Effector memory CD4-positive, alpha-beta T cell (primary cell): Measurements from ENCODE around the gene OGFOD1.

Experiments
- DNase-seq, 3 donors: peaks; one replicate each; pipeline ENCODE4 v3.0.0-alpha.2; 2020
- H3K27ac ChIP-seq: 2 replicates; pipeline ENCODE4 v1.7.0; 2013; ENCODE audit warnings: mild to moderate bottlenecking, low read length, moderate library complexity; ENCODE audit not compliant: insufficient read depth, poor library complexity, severe bottlenecking
- H3K27me3 ChIP-seq: replicated peaks from 2 replicates; pipeline ENCODE4 v1.7.0; 2013; ENCODE audit warnings: mild to moderate bottlenecking, low read length; ENCODE audit not compliant: insufficient read depth, control insufficient read depth, poor library complexity, severe bottlenecking
- H3K36me3 ChIP-seq: 2 replicates; pipeline ENCODE4 v1.7.0; 2013; ENCODE audit warnings: mild to moderate bottlenecking, low read length, moderate library complexity; ENCODE audit not compliant: control insufficient read depth, insufficient read depth
- H3K4me1 ChIP-seq: 2 replicates; pipeline ENCODE4 v1.7.0; 2013; ENCODE audit warnings: low read length, mild to moderate bottlenecking; ENCODE audit not compliant: control insufficient read depth, insufficient read depth, poor library complexity, severe bottlenecking
- H3K4me3 ChIP-seq: 2 replicates; pipeline ENCODE4 v1.7.0; 2013; ENCODE audit warnings: low read length, low read depth, mild to moderate bottlenecking; ENCODE audit not compliant: insufficient read depth, poor library complexity, severe bottlenecking
- H3K9me3 ChIP-seq: 2 replicates; pipeline ENCODE4 v1.7.0; 2013; ENCODE audit warnings: mild to moderate bottlenecking, low read length, moderate library complexity; ENCODE audit not compliant: control insufficient read depth

The OGFOD1 gene

DNA sequence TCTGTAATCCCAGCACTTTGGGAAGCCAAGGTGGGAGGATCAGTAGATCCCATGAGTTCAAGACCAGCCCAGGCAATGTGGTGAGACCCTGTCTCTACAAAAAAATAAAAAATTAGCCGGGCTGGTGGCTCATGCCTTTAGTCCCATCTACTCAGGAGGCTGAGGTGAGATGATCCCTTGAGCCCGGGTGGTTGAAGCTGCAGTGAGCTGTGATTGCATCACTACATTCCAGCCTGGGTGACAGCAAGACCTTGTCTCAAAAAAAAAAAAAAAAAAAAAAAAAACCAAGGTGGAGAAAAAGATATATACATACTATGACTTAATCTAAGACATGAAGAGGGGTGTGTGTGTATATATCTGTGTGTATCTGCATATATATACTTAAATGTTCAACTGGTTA, 41.8 kb downstream of the OGFOD1 start:
- no peaks in the 10 kb centered on the region for H3K27me3 ChIP-seq
- no peak overlapping the region for H3K27ac ChIP-seq
- H3K4me1 ChIP-seq, result no peaks in the 10 kb centered on the region
- no peak overlapping the region for H3K4me3 ChIP-seq
- no peaks in the 10 kb centered on the region for H3K9me3 ChIP-seq
- H3K36me3 ChIP-seq, result peaks cover 17% of the 10 kb centered on the region
- no peak for DNase-seq

GRCh38 chr16:56493815-56494214, 42.5 kb downstream of the OGFOD1 start:
- Histone ChIP-seq H3K36me3 (peaks cover 24% of the 10 kb centered on the region), H3K27ac (no peak overlapping the region), H3K27me3 (no peaks in the 10 kb centered on the region), H3K4me1 (no peaks in the 10 kb centered on the region), H3K4me3 (no peak overlapping the region), H3K9me3 (no peaks in the 10 kb centered on the region)
- no peak for DNase-seq

DNA sequence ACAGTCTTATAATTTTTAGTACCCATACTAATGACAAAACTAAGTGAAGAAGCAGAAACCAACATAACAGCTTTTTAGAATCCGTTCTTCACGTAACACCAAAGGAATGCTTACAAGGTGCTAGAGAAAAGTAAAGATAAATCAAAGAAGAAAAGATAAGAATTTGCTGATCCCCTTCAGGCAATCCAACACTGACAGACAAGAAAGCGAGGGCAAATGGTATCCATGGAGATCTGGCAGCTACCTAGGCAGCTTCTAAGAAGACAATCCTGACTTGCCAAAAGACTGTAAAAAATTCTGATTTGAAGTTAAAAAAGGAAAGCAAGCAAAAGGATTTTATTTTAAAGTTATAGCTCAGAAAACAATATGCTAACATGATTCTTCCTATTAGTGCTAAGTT, 53.8 kb downstream of the OGFOD1 start:
- no peak for DNase-seq
- Histone ChIP-seq H3K4me1 (no peaks in the 10 kb centered on the region), H3K27ac (no peak overlapping the region), H3K4me3 (no peak overlapping the region), H3K9me3 (no peaks in the 10 kb centered on the region), H3K36me3 (peaks cover 82% of the 10 kb centered on the region), H3K27me3 (no peaks in the 10 kb centered on the region)

DNA sequence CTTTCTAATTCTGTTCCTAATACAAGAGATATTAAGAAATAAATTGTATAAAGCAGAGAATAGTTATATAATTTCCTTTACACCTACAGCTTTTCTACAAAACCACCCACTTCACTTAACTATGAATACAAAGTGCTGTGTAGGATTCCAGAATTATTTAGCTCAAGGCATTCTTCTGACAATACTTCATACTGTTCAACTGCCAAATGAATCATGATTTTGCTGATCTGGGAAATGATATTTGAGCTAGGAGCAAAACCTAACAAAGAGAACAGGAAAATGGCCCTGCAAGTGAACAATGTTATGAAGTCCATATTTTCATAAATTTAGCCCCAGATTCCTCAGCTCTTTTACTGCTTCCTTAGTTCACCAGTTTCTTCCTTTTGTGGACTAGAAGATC, 55.6 kb downstream of the OGFOD1 start:
- Histone ChIP-seq H3K27ac (no peak overlapping the region), H3K4me3 (no peak overlapping the region), H3K9me3 (no peaks in the 10 kb centered on the region), H3K4me1 (no peaks in the 10 kb centered on the region), H3K27me3 (no peaks in the 10 kb centered on the region), H3K36me3 (peaks cover 65% of the 10 kb centered on the region)
- DNase-seq, result no peak

DNA sequence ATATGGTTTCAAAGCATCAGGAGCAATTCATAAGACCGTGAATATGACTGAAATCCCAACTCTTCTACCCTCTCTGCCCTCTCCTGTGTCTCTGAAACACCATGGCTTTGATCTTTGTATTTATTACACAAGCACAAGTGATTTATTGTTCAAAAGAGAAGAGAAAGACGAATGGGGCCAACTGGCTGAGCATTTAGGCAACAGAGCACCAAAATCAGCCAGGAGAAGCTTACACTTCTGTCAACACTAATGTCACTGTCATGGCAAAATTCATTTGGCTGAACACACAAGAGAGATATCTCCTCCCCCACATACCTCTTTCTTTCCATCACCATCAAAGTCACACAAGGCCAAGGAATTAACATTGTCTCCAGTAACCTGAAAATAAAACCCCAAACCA, 59.2 kb downstream of the OGFOD1 start:
- no peaks in the 10 kb centered on the region for H3K4me1 ChIP-seq
- H3K9me3 ChIP-seq, result no peaks in the 10 kb centered on the region
- peaks cover 49% of the 10 kb centered on the region for H3K36me3 ChIP-seq
- H3K4me3 ChIP-seq, result no peak overlapping the region
- DNase-seq, result no peak
- H3K27me3 ChIP-seq, result no peaks in the 10 kb centered on the region
- no peak overlapping the region for H3K27ac ChIP-seq

- H3K9me3 ChIP-seq, result no peaks in the 10 kb centered on the region
- peaks cover 34% of the 10 kb centered on the region for H3K36me3 ChIP-seq
- H3K27me3 ChIP-seq, result no peaks in the 10 kb centered on the region
- DNase-seq, result no peak
- H3K4me3 ChIP-seq, result no peak overlapping the region
- no peaks in the 10 kb centered on the region for H3K4me1 ChIP-seq
- no peak overlapping the region for H3K27ac ChIP-seq
Observed at GRCh38 chr16:56512025-56512424, 60.7 kb downstream of the OGFOD1 start.

GRCh38 chr16:56513091-56513490, 61.7 kb downstream of the OGFOD1 start:
- Histone ChIP-seq H3K36me3 (peaks cover 24% of the 10 kb centered on the region), H3K4me1 (no peaks in the 10 kb centered on the region), H3K27me3 (no peaks in the 10 kb centered on the region), H3K4me3 (no peak overlapping the region), H3K9me3 (no peaks in the 10 kb centered on the region), H3K27ac (no peak overlapping the region)
- no peak for DNase-seq

DNA sequence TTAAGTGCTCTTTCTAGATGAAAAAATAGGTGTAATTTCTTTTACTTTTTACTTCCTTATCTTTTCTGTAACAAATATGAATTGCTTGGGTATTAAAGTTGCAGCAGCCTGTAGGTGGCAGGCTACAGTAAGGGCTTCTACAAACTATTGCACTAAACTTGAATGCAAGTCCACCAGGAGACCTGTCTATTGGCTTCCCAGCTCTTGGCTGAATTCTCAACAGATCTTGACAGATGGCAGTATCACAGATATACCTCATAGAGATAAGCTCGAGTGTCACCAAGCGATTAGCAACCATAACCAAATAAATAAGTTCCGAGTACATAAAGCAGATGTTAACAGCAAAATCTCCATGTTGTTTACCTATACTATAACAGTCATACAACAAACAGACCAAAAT, 62.6 kb downstream of the OGFOD1 start:
- H3K9me3 ChIP-seq, result no peaks in the 10 kb centered on the region
- no peaks in the 10 kb centered on the region for H3K4me1 ChIP-seq
- no peak overlapping the region for H3K27ac ChIP-seq
- peaks cover 15% of the 10 kb centered on the region for H3K36me3 ChIP-seq
- peak in 2 of 3 donors; percentile 23 for DNase-seq
- no peak overlapping the region for H3K4me3 ChIP-seq
- no peaks in the 10 kb centered on the region for H3K27me3 ChIP-seq

- no peak overlapping the region for H3K27ac ChIP-seq
- H3K4me3 ChIP-seq, result no peak overlapping the region
- no peaks in the 10 kb centered on the region for H3K9me3 ChIP-seq
- H3K27me3 ChIP-seq, result no peaks in the 10 kb centered on the region
- DNase-seq, result no peak
- no peaks in the 10 kb centered on the region for H3K4me1 ChIP-seq
- peaks cover 7% of the 10 kb centered on the region for H3K36me3 ChIP-seq
Observed at GRCh38 chr16:56514845-56515244, 63.5 kb downstream of the OGFOD1 start.

GRCh38 chr16:56515665-56516064, 64.3 kb downstream of the OGFOD1 start:
- Histone ChIP-seq H3K27me3 (no peaks in the 10 kb centered on the region), H3K9me3 (no peaks in the 10 kb centered on the region), H3K4me1 (peaks cover 7% of the 10 kb centered on the region), H3K36me3 (peaks cover 5% of the 10 kb centered on the region), H3K27ac (no peak overlapping the region), H3K4me3 (no peak overlapping the region)
- DNase-seq, result no peak

DNA sequence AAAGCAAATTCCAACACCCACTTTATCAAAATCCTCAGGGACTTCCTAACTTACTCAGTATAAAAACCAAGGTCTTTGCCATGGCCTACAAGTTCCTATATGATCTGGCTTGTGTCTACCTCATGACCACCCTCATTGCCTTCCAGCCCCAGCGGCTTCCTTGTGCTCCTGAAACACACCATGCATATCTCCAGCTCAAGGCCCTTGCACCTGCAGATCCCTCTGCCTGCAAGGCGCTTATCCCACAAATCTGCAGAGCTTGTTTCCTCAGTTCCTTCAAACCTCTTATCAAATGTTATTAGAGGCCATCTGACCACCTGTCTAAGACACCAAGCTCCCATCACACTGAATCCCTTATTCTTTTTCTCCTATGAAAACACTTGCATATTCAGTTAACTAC, 65.9 kb downstream of the OGFOD1 start:
- Histone ChIP-seq H3K9me3 (no peaks in the 10 kb centered on the region), H3K27ac (no peak overlapping the region), H3K4me1 (peaks cover 7% of the 10 kb centered on the region), H3K36me3 (peaks cover 5% of the 10 kb centered on the region), H3K27me3 (no peaks in the 10 kb centered on the region), H3K4me3 (no peak overlapping the region)
- DNase-seq, result no peak
